ENCODE results near the gene WIPI1. TPM values are rescaled to one million over a fixed set of nuclear protein-coding genes. Genes with fewer than 3 reads are reported as not detected.

The WIPI1 gene
- polyA plus RNA-seq, 4 donors: 11.6 to 26.2 (median 19.9) TPM

DNA sequence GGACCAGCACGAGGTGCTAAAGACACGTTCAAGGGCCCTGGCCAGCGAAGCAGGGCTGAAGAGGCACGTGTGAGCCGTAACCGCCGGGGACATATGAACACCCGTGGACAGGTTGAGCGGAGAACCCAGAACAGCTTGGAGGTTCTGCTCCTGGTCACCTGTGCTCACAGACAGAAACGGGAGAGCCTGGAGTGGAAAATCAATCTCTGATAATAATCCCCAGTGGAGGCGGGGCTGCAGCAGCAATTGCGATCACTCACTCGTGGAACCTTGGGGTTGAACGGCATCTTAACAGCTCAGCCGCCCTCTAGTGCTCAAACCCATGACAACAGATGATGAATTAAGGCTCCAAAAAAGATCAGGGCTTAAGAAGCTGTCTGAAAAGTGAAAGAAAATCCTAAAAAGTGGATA is 25.6 kb downstream of the WIPI1 start:
- no peak overlapping the region for H3K27ac ChIP-seq (ENCODE audit: low read depth in 1 of 3, low read length in 2 of 3)
- H3K4me3 ChIP-seq (ENCODE audit: low read depth in 1 of 3, low read length in 3 of 3): no peak overlapping the region
- WGBS, 3 donors: 52 to 65% (median 62%) methylated on average over 15 of the region's 15 CpGs
- peaks cover 0 to 55% (median 24%) of the 10 kb centered on the region in 3 donors for H3K36me3 ChIP-seq (ENCODE audit: control insufficient read depth in 3 of 3, insufficient read depth in 2 of 3, low read depth in 1 of 3, low read length in 3 of 3)
- no peaks in the 10 kb centered on the region for H3K27me3 ChIP-seq (ENCODE audit: control insufficient read depth in 3 of 3, insufficient read depth in 3 of 3, low read length in 3 of 3)
- DNase-seq: peak; percentile 10 to 11
- no peaks in the 10 kb centered on the region for H3K9me3 ChIP-seq (ENCODE audit: control insufficient read depth in 2 of 2, insufficient read depth in 1 of 2, low read depth in 1 of 2, low read length in 1 of 2)
- FAIRE-seq: no peak
- peaks cover 0 to 3% (median 0%) of the 10 kb centered on the region in 3 donors for H3K4me1 ChIP-seq (ENCODE audit: control insufficient read depth in 3 of 3, insufficient read depth in 2 of 3, low read depth in 1 of 3, low read length in 2 of 3)

DNA sequence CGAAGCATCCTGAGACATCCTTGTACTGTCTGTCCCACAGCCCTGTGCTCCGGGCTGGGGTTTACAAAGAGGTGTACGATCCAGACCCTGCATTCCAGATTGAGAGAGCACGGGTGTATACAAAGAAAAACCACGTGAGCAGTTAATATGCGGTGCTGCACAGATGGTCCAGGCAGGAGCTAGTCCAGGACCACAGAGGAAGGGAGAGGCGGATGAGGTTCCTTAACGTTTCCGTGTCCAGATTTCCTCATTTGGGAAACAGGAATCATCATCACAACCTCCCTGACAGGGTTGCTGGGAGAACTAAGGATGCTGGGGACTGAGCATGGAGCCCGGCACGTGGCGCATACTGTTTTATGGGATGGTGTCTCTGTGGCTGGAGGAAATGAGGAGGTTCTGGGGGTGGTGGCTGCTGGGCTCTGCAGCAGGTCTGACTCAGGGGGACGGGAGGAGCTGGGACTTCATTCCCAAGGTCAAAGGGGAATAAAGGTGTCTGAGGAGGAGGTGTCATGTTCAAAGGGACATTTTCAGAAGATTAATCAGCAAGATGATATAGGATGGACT is 26.2 kb downstream of the WIPI1 start:
- WGBS, 3 donors: 86 to 90% (median 88%) methylated on average over 13 of the region's 13 CpGs
- DNase-seq: no peak

GRCh38 chr17:68429881-68430280 is 27.4 kb downstream of the WIPI1 start:
- no peaks in the 10 kb centered on the region for H3K27me3 ChIP-seq (ENCODE audit: control insufficient read depth in 3 of 3, insufficient read depth in 3 of 3, low read length in 3 of 3)
- H3K4me1 ChIP-seq (ENCODE audit: control insufficient read depth in 3 of 3, insufficient read depth in 2 of 3, low read depth in 1 of 3, low read length in 2 of 3): no peaks in the 10 kb centered on the region
- no peak overlapping the region for H3K4me3 ChIP-seq (ENCODE audit: low read depth in 1 of 3, low read length in 3 of 3)
- FAIRE-seq (no peak), DNase-seq (no peak)
- H3K27ac ChIP-seq (ENCODE audit: low read depth in 1 of 3, low read length in 2 of 3): no peak overlapping the region
- H3K9me3 ChIP-seq (ENCODE audit: control insufficient read depth in 2 of 2, insufficient read depth in 1 of 2, low read depth in 1 of 2, low read length in 1 of 2): no peaks in the 10 kb centered on the region
- 94% methylated on average over 11 of the region's 11 CpGs for WGBS, 3 donors
- H3K36me3 ChIP-seq (ENCODE audit: control insufficient read depth in 3 of 3, insufficient read depth in 2 of 3, low read depth in 1 of 3, low read length in 3 of 3): peaks cover 0 to 53% (median 26%) of the 10 kb centered on the region in 3 donors

More for the DNA sequence above, 26.2 kb downstream of the WIPI1 start:
- Histone ChIP-seq H3K4me1 (ENCODE audit: control insufficient read depth in 3 of 3, insufficient read depth in 2 of 3, low read depth in 1 of 3, low read length in 2 of 3) (no peaks in the 10 kb centered on the region), H3K27ac (ENCODE audit: low read depth in 1 of 3, low read length in 2 of 3) (no peak overlapping the region), H3K36me3 (ENCODE audit: control insufficient read depth in 3 of 3, insufficient read depth in 2 of 3, low read depth in 1 of 3, low read length in 3 of 3) (peaks cover 0 to 55% (median 24%) of the 10 kb centered on the region in 3 donors), H3K27me3 (ENCODE audit: control insufficient read depth in 3 of 3, insufficient read depth in 3 of 3, low read length in 3 of 3) (no peaks in the 10 kb centered on the region), H3K9me3 (ENCODE audit: control insufficient read depth in 2 of 2, insufficient read depth in 1 of 2, low read depth in 1 of 2, low read length in 1 of 2) (no peaks in the 10 kb centered on the region), H3K4me3 (ENCODE audit: low read depth in 1 of 3, low read length in 3 of 3) (no peak overlapping the region)
- FAIRE-seq: no peak

DNA sequence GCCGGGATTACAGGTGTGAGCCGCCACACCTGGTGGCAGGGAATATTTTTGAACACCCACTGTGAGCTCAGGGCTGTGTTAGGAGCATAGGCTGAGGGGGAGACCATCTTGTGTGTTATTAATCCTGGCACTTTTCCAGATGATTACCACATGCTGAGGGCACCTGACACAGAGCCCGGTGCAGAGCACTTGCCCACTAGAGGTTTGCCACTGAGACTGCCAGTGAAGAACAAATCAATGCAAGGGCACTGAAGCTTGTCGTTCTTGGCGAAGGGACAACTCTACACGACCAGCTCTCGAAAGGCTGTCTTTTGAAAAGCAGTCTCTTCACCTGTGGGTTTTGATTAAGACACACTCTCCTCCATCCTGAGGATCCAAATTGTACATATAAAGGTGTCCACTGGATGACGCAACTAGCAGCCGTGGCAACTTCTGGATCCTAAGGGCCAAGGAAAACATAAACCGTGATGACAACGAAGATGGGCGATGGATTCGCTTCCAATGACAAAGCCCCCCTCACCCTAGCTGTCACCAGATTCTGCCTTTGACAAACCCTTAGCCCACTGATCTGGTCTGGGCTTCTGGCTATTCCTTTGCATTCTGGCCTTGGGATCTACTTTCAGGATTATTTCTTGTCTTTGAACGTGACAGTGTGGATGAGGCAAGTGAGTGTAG is 28.7 kb downstream of the WIPI1 start:
- WGBS, 3 donors: 88 to 92% (median 89%) methylated on average over 14 of the region's 14 CpGs

DNA sequence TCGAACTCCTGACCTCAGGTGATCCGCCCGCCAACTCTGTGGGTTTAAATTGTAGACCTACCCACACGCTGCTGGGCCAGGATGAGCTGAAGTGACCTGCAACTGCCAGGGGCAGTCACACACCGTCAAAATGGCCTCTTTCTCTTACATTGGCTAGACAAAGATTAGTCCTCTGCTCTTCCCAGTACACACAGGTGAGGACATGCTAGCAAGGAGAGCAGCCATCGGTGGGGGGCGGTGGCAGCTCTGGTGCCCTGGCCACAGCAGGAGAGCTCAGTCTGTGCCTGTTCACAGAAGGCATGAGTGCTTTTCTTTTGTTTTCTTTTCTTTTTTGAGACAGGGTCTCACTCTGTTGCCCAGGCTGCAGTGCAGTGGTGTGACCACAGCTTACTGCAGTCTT is 29.7 kb downstream of the WIPI1 start:
- Histone ChIP-seq H3K27me3 (ENCODE audit: control insufficient read depth in 3 of 3, insufficient read depth in 3 of 3, low read length in 3 of 3) (no peaks in the 10 kb centered on the region), H3K36me3 (ENCODE audit: control insufficient read depth in 3 of 3, insufficient read depth in 2 of 3, low read depth in 1 of 3, low read length in 3 of 3) (peaks cover 0 to 41% (median 17%) of the 10 kb centered on the region in 3 donors), H3K4me1 (ENCODE audit: control insufficient read depth in 3 of 3, insufficient read depth in 2 of 3, low read depth in 1 of 3, low read length in 2 of 3) (no peaks in the 10 kb centered on the region), H3K27ac (ENCODE audit: low read depth in 1 of 3, low read length in 2 of 3) (no peak overlapping the region), H3K4me3 (ENCODE audit: low read depth in 1 of 3, low read length in 3 of 3) (no peak overlapping the region), H3K9me3 (ENCODE audit: control insufficient read depth in 2 of 2, insufficient read depth in 1 of 2, low read depth in 1 of 2, low read length in 1 of 2) (no peaks in the 10 kb centered on the region)
- DNase-seq: no peak
- WGBS, 3 donors: 93 to 95% (median 93%) methylated on average over 7 of the region's 7 CpGs
- no peak for FAIRE-seq

More for the DNA sequence above, 28.7 kb downstream of the WIPI1 start:
- peaks cover 0 to 47% (median 17%) of the 10 kb centered on the region in 3 donors for H3K36me3 ChIP-seq (ENCODE audit: control insufficient read depth in 3 of 3, insufficient read depth in 2 of 3, low read depth in 1 of 3, low read length in 3 of 3)
- FAIRE-seq (no peak), DNase-seq (no peak)
- H3K27ac ChIP-seq (ENCODE audit: low read depth in 1 of 3, low read length in 2 of 3): no peak overlapping the region
- no peaks in the 10 kb centered on the region for H3K9me3 ChIP-seq (ENCODE audit: control insufficient read depth in 2 of 2, insufficient read depth in 1 of 2, low read depth in 1 of 2, low read length in 1 of 2)
- H3K27me3 ChIP-seq (ENCODE audit: control insufficient read depth in 3 of 3, insufficient read depth in 3 of 3, low read length in 3 of 3): no peaks in the 10 kb centered on the region
- H3K4me1 ChIP-seq (ENCODE audit: control insufficient read depth in 3 of 3, insufficient read depth in 2 of 3, low read depth in 1 of 3, low read length in 2 of 3): no peaks in the 10 kb centered on the region
- no peak overlapping the region for H3K4me3 ChIP-seq (ENCODE audit: low read depth in 1 of 3, low read length in 3 of 3)

GRCh38 chr17:68425979-68426378 is 31.3 kb downstream of the WIPI1 start:
- Histone ChIP-seq H3K27ac (ENCODE audit: low read depth in 1 of 3, low read length in 2 of 3) (no peak overlapping the region), H3K9me3 (ENCODE audit: control insufficient read depth in 2 of 2, insufficient read depth in 1 of 2, low read depth in 1 of 2, low read length in 1 of 2) (no peaks in the 10 kb centered on the region), H3K36me3 (ENCODE audit: control insufficient read depth in 3 of 3, insufficient read depth in 2 of 3, low read depth in 1 of 3, low read length in 3 of 3) (peaks cover 0 to 29% (median 13%) of the 10 kb centered on the region in 3 donors), H3K4me1 (ENCODE audit: control insufficient read depth in 3 of 3, insufficient read depth in 2 of 3, low read depth in 1 of 3, low read length in 2 of 3) (no peaks in the 10 kb centered on the region), H3K27me3 (ENCODE audit: control insufficient read depth in 3 of 3, insufficient read depth in 3 of 3, low read length in 3 of 3) (no peaks in the 10 kb centered on the region), H3K4me3 (ENCODE audit: low read depth in 1 of 3, low read length in 3 of 3) (no peak overlapping the region)
- FAIRE-seq (no peak), DNase-seq (no peak)
- WGBS, 3 donors: 84 to 96% (median 96%) methylated on average over 11 to 12 of the region's 12 CpGs

GRCh38 chr17:68424861-68425260 is 32.4 kb downstream of the WIPI1 start:
- Histone ChIP-seq H3K27ac (ENCODE audit: low read depth in 1 of 3, low read length in 2 of 3) (no peak overlapping the region), H3K9me3 (ENCODE audit: control insufficient read depth in 2 of 2, insufficient read depth in 1 of 2, low read depth in 1 of 2, low read length in 1 of 2) (no peaks in the 10 kb centered on the region), H3K36me3 (ENCODE audit: control insufficient read depth in 3 of 3, insufficient read depth in 2 of 3, low read depth in 1 of 3, low read length in 3 of 3) (peaks cover 0 to 20% (median 7%) of the 10 kb centered on the region in 3 donors), H3K4me1 (ENCODE audit: control insufficient read depth in 3 of 3, insufficient read depth in 2 of 3, low read depth in 1 of 3, low read length in 2 of 3) (no peaks in the 10 kb centered on the region), H3K4me3 (ENCODE audit: low read depth in 1 of 3, low read length in 3 of 3) (no peak overlapping the region), H3K27me3 (ENCODE audit: control insufficient read depth in 3 of 3, insufficient read depth in 3 of 3, low read length in 3 of 3) (no peaks in the 10 kb centered on the region)
- 51 to 76% (median 52%) methylated on average over 6 of the region's 6 CpGs for WGBS, 3 donors
- DNase-seq (peak; percentile 29 to 36), FAIRE-seq (no peak)

DNA sequence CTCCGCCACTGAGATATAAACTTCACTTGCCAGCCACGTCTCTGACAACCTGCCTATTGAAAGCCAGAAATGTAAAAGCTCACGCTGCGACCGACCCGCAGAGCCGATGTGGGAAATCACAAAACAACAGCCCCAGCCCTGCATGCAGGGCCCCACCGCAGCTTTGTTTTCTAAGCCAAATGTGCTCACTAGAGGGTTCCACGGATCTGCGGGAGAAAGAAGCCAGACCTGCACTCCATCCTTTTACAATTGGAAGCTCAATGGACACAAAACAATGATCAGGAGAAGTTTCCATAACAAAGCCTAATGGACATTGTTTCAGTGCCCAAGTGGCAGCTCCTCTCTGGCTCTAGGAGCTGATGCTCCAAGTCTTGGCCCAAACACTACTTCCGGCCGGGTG is 33.1 kb downstream of the WIPI1 start:
- H3K27me3 ChIP-seq (ENCODE audit: control insufficient read depth in 3 of 3, insufficient read depth in 3 of 3, low read length in 3 of 3): no peaks in the 10 kb centered on the region
- H3K9me3 ChIP-seq (ENCODE audit: control insufficient read depth in 2 of 2, insufficient read depth in 1 of 2, low read depth in 1 of 2, low read length in 1 of 2): no peaks in the 10 kb centered on the region
- WGBS, 3 donors: 90 to 93% (median 93%) methylated on average over 12 of the region's 12 CpGs
- FAIRE-seq: no peak
- no peak overlapping the region for H3K27ac ChIP-seq (ENCODE audit: low read depth in 1 of 3, low read length in 2 of 3)
- H3K4me1 ChIP-seq (ENCODE audit: control insufficient read depth in 3 of 3, insufficient read depth in 2 of 3, low read depth in 1 of 3, low read length in 2 of 3): no peaks in the 10 kb centered on the region
- no peak overlapping the region for H3K4me3 ChIP-seq (ENCODE audit: low read depth in 1 of 3, low read length in 3 of 3)
- H3K36me3 ChIP-seq (ENCODE audit: control insufficient read depth in 3 of 3, insufficient read depth in 2 of 3, low read depth in 1 of 3, low read length in 3 of 3): peaks cover 0 to 18% (median 7%) of the 10 kb centered on the region in 3 donors
- no peak for DNase-seq
